ENCODE measurements around the gene SLC39A8. TPM values are rescaled to one million over a fixed set of nuclear protein-coding genes. Genes with fewer than 3 reads are reported as not detected.

Gene SLC39A8
- polyA plus RNA-seq, 3 donors, result 1.8 to 7.8 (median 6.1) TPM

- H3K27me3 ChIP-seq (ENCODE audit: control insufficient read depth in 2 of 2, insufficient read depth in 2 of 2, low read length in 2 of 2), result no peaks in the 10 kb centered on the region
- Mint-ChIP-seq H3K27ac (no peak overlapping the region), H3K4me3 (no peak overlapping the region), H3K4me1 (no peaks in the 10 kb centered on the region), H3K36me3 (no peaks in the 10 kb centered on the region), H3K9me3 (peaks cover 0 to 2% (median 0%) of the 10 kb centered on the region in 7 donors), H3K27me3 (ENCODE audit: low read depth in 3 of 3) (no peaks in the 10 kb centered on the region)
- H3K79me2 ChIP-seq (ENCODE audit: insufficient read depth, low read length), result no peaks in the 10 kb centered on the region
- intact Hi-C loops (cut with micrococcal nuclease), result no loop called here
- H3K36me3 ChIP-seq (replicated peaks in 1 of 2; ENCODE audit: control insufficient read depth in 1 of 2, insufficient read depth in 2 of 2, low read length in 2 of 2), result no peaks in the 10 kb centered on the region
- H3K27ac ChIP-seq (ENCODE audit: low read depth in 1 of 2, low read length in 2 of 2), result no peak overlapping the region
- WGBS (ENCODE audit: insufficient coverage), result 22% methylated on average over 2 of the region's 3 CpGs
- no peak overlapping the region for H3K9ac ChIP-seq (ENCODE audit: insufficient read depth, low read length, poor library complexity, severe bottlenecking)
- H3K4me2 ChIP-seq (replicated peaks; ENCODE audit: extremely low read depth, low read length, poor library complexity, severe bottlenecking), result no peak overlapping the region
- no peaks in the 10 kb centered on the region for H3K4me1 ChIP-seq (ENCODE audit: control insufficient read depth in 1 of 2, insufficient read depth in 2 of 2, low read length in 2 of 2)
- H4K20me1 ChIP-seq (ENCODE audit: insufficient read depth, low read length), result no peaks in the 10 kb centered on the region
- no peak overlapping the region for H3K4me3 ChIP-seq (replicated peaks in 1 of 3; ENCODE audit: low read depth in 2 of 3, low read length in 3 of 3)
- H2AFZ ChIP-seq (ENCODE audit: insufficient read depth, low read depth, low read length, poor library complexity, severe bottlenecking), result no peak overlapping the region
- TF ChIP-seq, protein P1, sequence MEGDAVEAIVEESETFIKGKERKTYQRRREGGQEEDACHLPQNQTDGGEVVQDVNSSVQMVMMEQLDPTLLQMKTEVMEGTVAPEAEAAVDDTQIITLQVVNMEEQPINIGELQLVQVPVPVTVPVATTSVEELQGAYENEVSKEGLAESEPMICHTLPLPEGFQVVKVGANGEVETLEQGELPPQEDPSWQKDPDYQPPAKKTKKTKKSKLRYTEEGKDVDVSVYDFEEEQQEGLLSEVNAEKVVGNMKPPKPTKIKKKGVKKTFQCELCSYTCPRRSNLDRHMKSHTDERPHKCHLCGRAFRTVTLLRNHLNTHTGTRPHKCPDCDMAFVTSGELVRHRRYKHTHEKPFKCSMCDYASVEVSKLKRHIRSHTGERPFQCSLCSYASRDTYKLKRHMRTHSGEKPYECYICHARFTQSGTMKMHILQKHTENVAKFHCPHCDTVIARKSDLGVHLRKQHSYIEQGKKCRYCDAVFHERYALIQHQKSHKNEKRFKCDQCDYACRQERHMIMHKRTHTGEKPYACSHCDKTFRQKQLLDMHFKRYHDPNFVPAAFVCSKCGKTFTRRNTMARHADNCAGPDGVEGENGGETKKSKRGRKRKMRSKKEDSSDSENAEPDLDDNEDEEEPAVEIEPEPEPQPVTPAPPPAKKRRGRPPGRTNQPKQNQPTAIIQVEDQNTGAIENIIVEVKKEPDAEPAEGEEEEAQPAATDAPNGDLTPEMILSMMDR (IDR thresholded peaks at IDR 0.05), result no peak
- no peak for DNase-seq
- no peaks in the 10 kb centered on the region for H3K9me3 ChIP-seq (replicated peaks in 1 of 2; ENCODE audit: control insufficient read depth in 1 of 2, insufficient read depth in 1 of 2, low read length in 2 of 2)
Observed at GRCh38 chr4:102217345-102217744, 127.9 kb downstream of the SLC39A8 start.

DNA sequence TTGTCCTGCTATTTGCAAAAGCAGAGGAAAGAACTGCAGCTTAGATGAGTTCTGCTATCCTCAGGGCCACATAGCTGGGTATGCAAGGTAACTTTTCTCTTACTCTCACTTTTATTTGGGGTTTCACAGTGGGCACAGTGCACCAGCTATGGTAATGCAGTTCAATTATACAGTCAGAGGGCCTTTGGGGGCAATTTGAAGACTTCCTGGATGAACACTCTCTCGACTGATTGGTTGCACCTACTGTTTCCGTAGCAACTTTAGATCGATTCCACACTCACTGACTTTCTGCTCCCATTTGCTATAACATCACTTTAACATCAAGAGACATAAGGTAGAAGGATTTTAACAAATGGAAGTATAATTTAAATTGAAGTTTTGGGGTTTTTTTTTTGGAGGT lies 128.6 kb downstream of the SLC39A8 start:
- Mint-ChIP-seq H3K9me3 (peaks cover 0 to 2% (median 0%) of the 10 kb centered on the region in 7 donors), H3K4me1 (no peaks in the 10 kb centered on the region), H3K36me3 (no peaks in the 10 kb centered on the region), H3K4me3 (no peak overlapping the region), H3K27me3 (ENCODE audit: low read depth in 3 of 3) (no peaks in the 10 kb centered on the region), H3K27ac (no peak overlapping the region)
- no CpG with 5 or more reads among the region's 3 CpGs for WGBS (ENCODE audit: insufficient coverage)
- Histone ChIP-seq H3K36me3 (replicated peaks in 1 of 2; ENCODE audit: control insufficient read depth in 1 of 2, insufficient read depth in 2 of 2, low read length in 2 of 2) (no peaks in the 10 kb centered on the region), H3K27ac (ENCODE audit: low read depth in 1 of 2, low read length in 2 of 2) (no peak overlapping the region), H3K27me3 (ENCODE audit: control insufficient read depth in 2 of 2, insufficient read depth in 2 of 2, low read length in 2 of 2) (no peaks in the 10 kb centered on the region), H3K9ac (ENCODE audit: insufficient read depth, low read length, poor library complexity, severe bottlenecking) (no peak overlapping the region), H3K4me1 (ENCODE audit: control insufficient read depth in 1 of 2, insufficient read depth in 2 of 2, low read length in 2 of 2) (no peaks in the 10 kb centered on the region), H3K79me2 (ENCODE audit: insufficient read depth, low read length) (no peaks in the 10 kb centered on the region), H3K9me3 (replicated peaks in 1 of 2; ENCODE audit: control insufficient read depth in 1 of 2, insufficient read depth in 1 of 2, low read length in 2 of 2) (peaks cover 0 to under 1% of the 10 kb centered on the region in 2 donors), H2AFZ (ENCODE audit: insufficient read depth, low read depth, low read length, poor library complexity, severe bottlenecking) (no peak overlapping the region), H4K20me1 (ENCODE audit: insufficient read depth, low read length) (no peaks in the 10 kb centered on the region), H3K4me3 (replicated peaks in 1 of 3; ENCODE audit: low read depth in 2 of 3, low read length in 3 of 3) (no peak overlapping the region), H3K4me2 (replicated peaks; ENCODE audit: extremely low read depth, low read length, poor library complexity, severe bottlenecking) (no peak overlapping the region)
- TF ChIP-seq, protein P1 (IDR thresholded peaks at IDR 0.05), result no peak
- no peak for DNase-seq
- intact Hi-C loops (cut with micrococcal nuclease), result no loop called here

All from CD14-positive monocyte (primary cell).